Nephron (organoid): ENCODE measurements around the gene MRPL37.
A peak's percentile ranks its signal among the peaks of the same experiment; 100 is the strongest.

Experiments used
- H3K27ac Mint-ChIP-seq, 3 experiments: 2 replicates each; pipeline ENCODE4 v1.8.0; 2020; ENCODE audit warnings: mixed read lengths in 3 of 3, mild to moderate bottlenecking in 2 of 3, moderate library complexity in 1 of 3
- H3K27me3 Mint-ChIP-seq: 2 replicates; pipeline ENCODE4 v1.8.0; 2021; ENCODE audit warnings: low read depth, mild to moderate bottlenecking, moderate library complexity, mixed read lengths
- H3K36me3 Mint-ChIP-seq: 2 replicates; pipeline ENCODE4 v1.8.0; 2020; ENCODE audit warnings: low read depth, mixed read lengths
- H3K4me1 Mint-ChIP-seq: 2 replicates; pipeline ENCODE4 v1.8.0; 2020; ENCODE audit warnings: mixed read lengths
- H3K4me3 Mint-ChIP-seq, 3 experiments: 2 replicates each; pipeline ENCODE4 v1.8.0; 2020; ENCODE audit warnings: mild to moderate bottlenecking in 3 of 3, mixed read lengths in 3 of 3, moderate library complexity in 2 of 3
- H3K9me3 Mint-ChIP-seq: 2 replicates; pipeline ENCODE4 v1.8.0; 2020; ENCODE audit warnings: mixed read lengths
- TF ChIP-seq, protein P1 (sequence below), 3 experiments: fragments of 200-600 bp; sonication (generic); IDR thresholded peaks; one replicate each; pipeline ENCODE4 v1.5.0; 2021; ENCODE audit warnings: antibody characterized with exemption in 3 of 3; ENCODE audit not compliant: unreplicated experiment in 3 of 3

Gene MRPL37

DNA sequence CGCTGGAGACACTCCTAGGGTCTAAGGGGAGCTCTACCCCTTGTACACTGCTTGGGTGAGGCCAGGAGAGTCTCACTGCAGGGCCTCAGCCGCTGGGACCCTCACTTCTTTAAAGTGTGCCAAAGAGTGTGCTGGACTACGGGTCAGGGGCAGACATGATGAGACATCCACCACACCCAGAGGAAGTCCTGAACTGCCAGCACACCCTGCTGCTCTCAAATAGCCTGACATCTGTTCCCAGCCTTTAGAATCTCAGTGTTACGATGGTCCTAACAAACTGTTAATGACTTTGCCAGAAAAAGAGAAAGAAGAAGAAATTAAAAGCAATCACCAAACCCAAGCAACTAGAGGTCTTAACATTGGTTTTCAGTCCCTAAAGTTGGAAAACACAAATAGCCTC lies 49.0 kb downstream of the MRPL37 start:
- Mint-ChIP-seq H3K27ac (peak overlapping the region in 1 of 3 experiments; percentile 26), H3K9me3 (no peaks in the 10 kb centered on the region), H3K27me3 (no peaks in the 10 kb centered on the region), H3K36me3 (peaks cover 44% of the 10 kb centered on the region), H3K4me3 (no peak overlapping the region), H3K4me1 (peaks cover 51% of the 10 kb centered on the region)
- TF ChIP-seq, protein P1, sequence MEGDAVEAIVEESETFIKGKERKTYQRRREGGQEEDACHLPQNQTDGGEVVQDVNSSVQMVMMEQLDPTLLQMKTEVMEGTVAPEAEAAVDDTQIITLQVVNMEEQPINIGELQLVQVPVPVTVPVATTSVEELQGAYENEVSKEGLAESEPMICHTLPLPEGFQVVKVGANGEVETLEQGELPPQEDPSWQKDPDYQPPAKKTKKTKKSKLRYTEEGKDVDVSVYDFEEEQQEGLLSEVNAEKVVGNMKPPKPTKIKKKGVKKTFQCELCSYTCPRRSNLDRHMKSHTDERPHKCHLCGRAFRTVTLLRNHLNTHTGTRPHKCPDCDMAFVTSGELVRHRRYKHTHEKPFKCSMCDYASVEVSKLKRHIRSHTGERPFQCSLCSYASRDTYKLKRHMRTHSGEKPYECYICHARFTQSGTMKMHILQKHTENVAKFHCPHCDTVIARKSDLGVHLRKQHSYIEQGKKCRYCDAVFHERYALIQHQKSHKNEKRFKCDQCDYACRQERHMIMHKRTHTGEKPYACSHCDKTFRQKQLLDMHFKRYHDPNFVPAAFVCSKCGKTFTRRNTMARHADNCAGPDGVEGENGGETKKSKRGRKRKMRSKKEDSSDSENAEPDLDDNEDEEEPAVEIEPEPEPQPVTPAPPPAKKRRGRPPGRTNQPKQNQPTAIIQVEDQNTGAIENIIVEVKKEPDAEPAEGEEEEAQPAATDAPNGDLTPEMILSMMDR (IDR thresholded peaks at IDR 0.05; ENCODE audit: unreplicated experiment in 3 of 3): no peak

DNA sequence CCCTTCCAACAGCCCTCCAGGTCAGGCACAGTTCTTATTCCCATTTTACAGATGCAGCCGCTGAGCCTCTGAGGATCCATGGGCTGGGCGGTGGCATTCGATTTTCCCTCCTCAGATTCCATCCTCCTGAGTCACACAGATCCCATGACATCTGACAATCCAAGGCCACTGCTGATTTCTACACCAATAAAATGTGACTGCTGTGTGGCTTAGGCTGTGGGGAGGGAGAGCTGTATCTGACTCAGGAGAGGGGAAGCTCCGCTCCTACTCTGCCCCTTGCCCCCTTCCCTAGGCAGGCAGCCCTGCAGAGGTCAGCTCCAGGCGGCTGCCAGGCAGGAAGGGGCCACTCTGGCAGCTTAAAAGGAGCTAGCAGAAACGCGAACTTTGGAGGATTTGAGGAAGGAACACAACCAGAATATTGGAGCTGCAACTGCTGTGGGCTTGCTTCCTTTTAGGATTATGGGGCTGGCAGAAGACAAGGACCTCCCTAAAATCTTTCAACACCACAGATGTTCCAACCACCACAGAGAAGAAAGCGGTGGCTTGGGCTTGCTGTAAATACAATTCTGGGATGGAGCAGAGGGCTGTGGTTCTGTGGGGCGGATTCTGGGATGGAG lies 50.0 kb downstream of the MRPL37 start:
- H3K4me1 Mint-ChIP-seq: peaks cover 52% of the 10 kb centered on the region
- H3K27me3 Mint-ChIP-seq: no peaks in the 10 kb centered on the region
- TF ChIP-seq, protein P1 (IDR thresholded peaks at IDR 0.05; ENCODE audit: unreplicated experiment in 3 of 3): no peak
- H3K36me3 Mint-ChIP-seq: peaks cover 37% of the 10 kb centered on the region
- H3K9me3 Mint-ChIP-seq: no peaks in the 10 kb centered on the region
- H3K27ac Mint-ChIP-seq: peak overlapping the region; percentile 71 to 75 (median 74)
- H3K4me3 Mint-ChIP-seq: peak overlapping the region in 1 of 3 experiments; percentile 28

DNA sequence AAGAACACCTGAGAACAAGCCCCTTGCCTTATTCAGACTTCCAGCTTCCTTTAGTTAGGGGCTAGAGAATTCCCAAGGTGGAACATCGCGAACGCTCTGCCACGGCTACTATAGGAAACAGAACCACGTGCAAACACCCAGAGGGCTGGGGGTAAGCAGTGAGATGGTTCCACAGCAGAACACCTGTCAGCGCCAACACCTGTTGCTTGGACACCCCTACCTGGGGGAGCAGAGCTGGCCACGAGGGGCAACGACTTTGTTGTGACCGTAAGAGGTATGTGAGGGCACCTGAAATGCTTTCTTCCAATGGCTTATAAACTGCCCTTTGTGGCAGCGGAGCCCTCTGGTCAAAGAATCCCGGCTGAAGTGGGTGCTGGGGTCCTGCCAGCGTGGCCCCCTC lies 50.7 kb downstream of the MRPL37 start:
- Mint-ChIP-seq H3K4me1 (peaks cover 45% of the 10 kb centered on the region), H3K9me3 (no peaks in the 10 kb centered on the region), H3K4me3 (no peak overlapping the region), H3K27ac (peak overlapping the region in 1 of 3 experiments; percentile 71), H3K36me3 (peaks cover 33% of the 10 kb centered on the region), H3K27me3 (no peaks in the 10 kb centered on the region)
- TF ChIP-seq, protein P1 (IDR thresholded peaks at IDR 0.05; ENCODE audit: unreplicated experiment in 3 of 3): no peak

GRCh38 chr1:54252371-54252936 lies 52.5 kb downstream of the MRPL37 start:
- H3K36me3 Mint-ChIP-seq: peaks cover 36% of the 10 kb centered on the region
- no peaks in the 10 kb centered on the region for H3K9me3 Mint-ChIP-seq
- H3K4me3 Mint-ChIP-seq: no peak overlapping the region
- H3K4me1 Mint-ChIP-seq: peaks cover 51% of the 10 kb centered on the region
- TF ChIP-seq, protein P1 (IDR thresholded peaks at IDR 0.05; ENCODE audit: unreplicated experiment in 3 of 3): no peak
- H3K27ac Mint-ChIP-seq: peak overlapping the region; percentile 11 to 75 (median 42)
- no peaks in the 10 kb centered on the region for H3K27me3 Mint-ChIP-seq

- Mint-ChIP-seq H3K9me3 (no peaks in the 10 kb centered on the region), H3K27ac (peak overlapping the region in 2 of 3 experiments; percentile 42 to 59), H3K4me1 (peaks cover 61% of the 10 kb centered on the region), H3K4me3 (no peak overlapping the region), H3K27me3 (no peaks in the 10 kb centered on the region), H3K36me3 (peaks cover 37% of the 10 kb centered on the region)
- TF ChIP-seq, protein P1 (IDR thresholded peaks at IDR 0.05; ENCODE audit: unreplicated experiment in 3 of 3): no peak
Measured at GRCh38 chr1:54253480-54253879, 53.5 kb downstream of the MRPL37 start.

DNA sequence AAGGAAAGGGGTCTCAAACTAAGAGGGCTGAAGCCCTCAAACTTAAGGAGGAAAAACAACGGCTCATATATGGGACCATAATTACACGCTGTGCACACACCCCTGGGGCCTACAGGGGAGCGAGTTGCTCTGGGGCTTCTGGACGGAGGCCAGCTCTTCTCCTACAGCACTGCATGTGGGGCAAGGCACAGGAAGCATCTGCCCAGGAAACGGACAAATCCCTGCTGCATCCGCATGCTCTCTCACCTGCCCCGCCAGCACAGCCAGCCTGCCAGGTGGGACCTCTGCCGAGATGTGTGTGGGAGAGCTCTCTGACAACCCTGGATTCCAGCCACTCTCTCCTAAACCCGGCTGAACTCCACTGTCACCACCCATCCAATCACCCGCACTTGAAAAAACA lies 54.1 kb downstream of the MRPL37 start:
- Mint-ChIP-seq H3K4me3 (no peak overlapping the region), H3K36me3 (peaks cover 36% of the 10 kb centered on the region), H3K4me1 (peaks cover 59% of the 10 kb centered on the region), H3K27me3 (no peaks in the 10 kb centered on the region), H3K27ac (peak overlapping the region; percentile 42 to 63 (median 59)), H3K9me3 (no peaks in the 10 kb centered on the region)
- TF ChIP-seq, protein P1 (IDR thresholded peaks at IDR 0.05; ENCODE audit: unreplicated experiment in 3 of 3): no peak
